Stimulated activated CD4-positive, alpha-beta T cell treated with anti-CD3 and anti-CD28 coated beads, TNF-alpha, amount 100 ng/mL, for 48 hours (primary cell): Measurements from ENCODE around the gene GLCE.

Source experiments
- DNase-seq, 3 donors: peaks; one replicate each; pipeline ENCODE4 v3.0.0-alpha.2; 2020; ENCODE audit warnings: low read depth in 3 of 3

The GLCE gene

DNA sequence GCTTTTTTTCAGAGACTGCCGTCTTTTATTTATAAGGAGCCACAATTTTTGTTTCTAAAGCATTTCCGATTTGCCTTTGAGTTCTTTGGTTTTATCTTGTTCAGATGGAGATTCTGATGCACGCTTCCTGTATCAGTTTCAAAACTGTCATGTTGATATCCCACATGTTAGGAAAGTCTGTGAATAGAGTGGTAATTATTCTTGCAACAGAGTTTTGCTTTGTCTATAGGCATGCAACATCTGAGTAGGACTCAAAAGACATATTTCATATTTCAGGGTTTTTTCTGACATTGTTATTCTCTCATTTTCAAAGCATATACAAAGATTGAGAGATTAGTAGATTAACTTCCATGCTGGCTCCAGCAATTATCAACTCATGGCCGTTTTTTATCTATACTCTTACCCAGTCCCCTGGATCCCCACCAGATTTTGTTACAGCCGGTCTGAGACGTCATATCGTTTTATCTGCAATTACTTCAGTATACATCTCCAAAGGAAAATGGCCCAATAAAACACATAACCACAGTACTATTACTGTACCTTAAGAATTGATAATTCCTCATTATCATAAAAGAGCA, 160.6 kb downstream of the GLCE start:
- no peak for DNase-seq
